Endothelial cell of umbilical vein (primary cell): Measurements from ENCODE around the gene FSD1.

Experiments used
- CTCF ChIP-seq, 2 donors: IDR thresholded peaks; 1 replicate in 1 of 2; 2 replicates in 1 of 2; pipeline ENCODE4 v1.5.1; 2011; ENCODE audit warnings: low read length in 2 of 2, mild to moderate bottlenecking in 2 of 2, moderate library complexity in 2 of 2, control low read depth in 1 of 2, inconsistent platforms in 1 of 2, low read depth in 1 of 2; ENCODE audit not compliant: insufficient read depth in 1 of 2; ENCODE audit errors: extremely low read depth in 1 of 2
- EZH2 ChIP-seq: IDR thresholded peaks from 2 replicates; pipeline ENCODE4 v1.6.1; 2012; ENCODE audit warnings: borderline replicate concordance, low read depth, mild to moderate bottlenecking, moderate library complexity, low read length, inconsistent platforms; ENCODE audit not compliant: severe bottlenecking
- MAX ChIP-seq: IDR thresholded peaks from 2 replicates; pipeline ENCODE4 v1.6.1; 2011; ENCODE audit not compliant: insufficient read depth, insufficient read length
- POLR2A ChIP-seq: IDR thresholded peaks from 2 replicates; pipeline ENCODE4 v1.6.1; 2012; ENCODE audit warnings: low read depth, mild to moderate bottlenecking, control low read depth, low read length

- TF ChIP-seq POLR2A (no peak), EZH2 (no peak), CTCF (IDR thresholded peaks at IDR 0.05; ENCODE audit: extremely low read depth in 1 of 2, insufficient read depth in 1 of 2, low read depth in 1 of 2, low read length in 2 of 2) (peak; percentile 9 to 26), MAX (no peak)
These were observed 58.6 kb downstream of the FSD1 start for GRCh38 chr19:4362831-4363545.
